Middle frontal gyrus (tissue), 1 donor: ENCODE results near the gene OR6K2.

Experiments used
- DNase-seq: peaks from one replicate; pipeline ENCODE4 v3.0.0-alpha.2; 2015; ENCODE audit warnings: low spot score; ENCODE audit errors: extremely low spot score

OR6K2 gene

DNA sequence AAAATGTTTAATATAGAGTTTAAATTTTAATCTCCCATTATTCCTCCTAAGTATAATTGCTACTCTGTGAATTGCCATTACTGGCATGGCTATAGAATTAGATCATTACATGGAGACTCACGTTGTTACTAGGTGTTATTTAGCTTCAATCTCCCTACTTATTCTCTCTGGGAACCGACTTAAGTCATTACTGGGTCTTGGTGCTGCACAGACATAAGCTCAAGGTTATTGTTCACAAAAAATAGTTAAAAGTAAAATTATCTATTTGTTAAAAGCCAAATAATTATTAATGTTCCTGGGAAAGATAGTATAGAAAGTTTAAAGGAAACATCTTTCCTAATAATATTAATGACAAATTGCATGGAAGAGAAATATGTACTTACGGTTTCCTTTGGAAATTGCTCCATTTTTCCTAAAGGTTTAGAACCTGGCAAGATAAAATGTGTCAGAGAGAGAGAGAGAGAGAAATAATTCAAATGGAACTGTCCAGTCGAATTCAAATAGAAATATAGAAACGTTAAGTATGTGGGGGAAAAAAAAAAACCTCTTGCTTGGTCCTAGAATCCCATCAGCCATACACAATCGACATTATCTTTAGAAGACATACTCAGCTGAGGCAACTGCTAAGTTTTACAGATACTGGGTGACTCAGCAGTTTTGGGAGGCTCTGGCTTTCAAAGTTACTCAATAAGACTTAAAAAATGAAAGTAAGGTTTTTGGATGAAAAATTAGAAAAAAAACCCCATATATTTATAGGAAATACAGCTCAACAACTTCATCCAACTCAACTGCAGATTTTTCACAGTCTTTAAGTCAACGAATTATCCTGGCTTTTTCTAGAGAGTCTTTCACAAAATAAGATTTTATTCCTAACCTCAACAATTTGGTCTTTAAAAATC, 14.1 kb downstream of the OR6K2 start, which contains the start of gene SPTA1:
SPTA1 (minus strand) TSS at position 605 of the 899 bp plus-strand sequence; CDS start at position 407, 198 bp downstream.
- DNase-seq, result no peak

DNA sequence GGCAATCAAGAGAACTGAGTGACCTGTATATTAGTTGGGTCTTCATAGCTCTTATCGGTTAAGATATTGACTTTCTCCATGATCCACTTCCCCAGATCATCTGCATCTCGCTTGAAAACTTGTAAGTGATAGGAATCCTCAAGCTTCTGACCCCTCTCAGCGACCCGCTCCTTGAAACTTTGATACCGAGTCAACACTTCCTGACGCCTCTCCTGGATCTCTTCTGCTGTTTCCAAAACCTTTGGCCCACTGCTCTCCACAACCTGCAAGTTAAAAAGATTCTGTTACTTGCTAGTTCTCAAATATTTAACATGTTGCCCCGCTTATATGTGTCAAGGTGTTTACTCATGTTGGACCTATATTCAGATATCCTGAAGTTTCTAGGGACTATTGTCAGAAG, 15.4 kb downstream of the OR6K2 start:
- no peak for DNase-seq

DNA sequence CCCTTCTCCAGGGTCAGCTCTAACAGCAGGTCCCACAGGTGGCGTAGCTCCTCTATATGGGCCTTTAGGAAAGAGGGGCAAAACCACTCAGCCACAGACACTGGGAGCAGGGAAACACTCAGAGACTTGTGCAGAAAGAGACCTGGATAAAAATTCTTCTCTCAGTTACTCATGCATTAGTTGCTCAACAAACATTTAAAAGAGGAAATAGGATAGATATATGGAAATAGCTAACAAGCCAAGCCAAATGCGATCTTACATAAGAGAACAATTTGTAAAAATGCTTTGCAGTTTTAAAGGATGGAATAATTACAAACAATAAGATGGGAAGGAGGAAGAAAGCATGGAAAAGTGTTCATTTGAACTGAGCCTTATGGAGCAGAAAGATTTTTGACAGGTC, 18.8 kb downstream of the OR6K2 start:
- no peak for DNase-seq

DNA sequence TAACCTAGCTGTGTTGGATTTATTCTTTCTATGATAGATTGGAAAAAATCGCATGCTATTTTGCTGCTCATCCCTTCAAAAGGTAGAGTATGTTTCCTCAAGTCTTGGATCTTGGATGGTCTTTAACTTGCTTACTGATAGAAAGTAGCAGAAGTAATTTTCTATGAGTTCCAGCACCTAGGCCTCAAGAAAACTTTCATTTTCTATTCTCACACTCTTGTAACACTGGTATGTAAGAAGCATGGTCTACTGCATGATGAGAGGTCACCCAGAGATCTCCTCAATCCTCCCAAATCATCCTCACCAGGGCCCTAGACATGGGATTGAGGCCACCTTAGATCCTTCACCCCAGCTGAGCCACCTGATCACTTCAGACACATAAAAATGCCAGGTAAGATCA, 21.2 kb downstream of the OR6K2 start:
- DNase-seq, result no peak

DNA sequence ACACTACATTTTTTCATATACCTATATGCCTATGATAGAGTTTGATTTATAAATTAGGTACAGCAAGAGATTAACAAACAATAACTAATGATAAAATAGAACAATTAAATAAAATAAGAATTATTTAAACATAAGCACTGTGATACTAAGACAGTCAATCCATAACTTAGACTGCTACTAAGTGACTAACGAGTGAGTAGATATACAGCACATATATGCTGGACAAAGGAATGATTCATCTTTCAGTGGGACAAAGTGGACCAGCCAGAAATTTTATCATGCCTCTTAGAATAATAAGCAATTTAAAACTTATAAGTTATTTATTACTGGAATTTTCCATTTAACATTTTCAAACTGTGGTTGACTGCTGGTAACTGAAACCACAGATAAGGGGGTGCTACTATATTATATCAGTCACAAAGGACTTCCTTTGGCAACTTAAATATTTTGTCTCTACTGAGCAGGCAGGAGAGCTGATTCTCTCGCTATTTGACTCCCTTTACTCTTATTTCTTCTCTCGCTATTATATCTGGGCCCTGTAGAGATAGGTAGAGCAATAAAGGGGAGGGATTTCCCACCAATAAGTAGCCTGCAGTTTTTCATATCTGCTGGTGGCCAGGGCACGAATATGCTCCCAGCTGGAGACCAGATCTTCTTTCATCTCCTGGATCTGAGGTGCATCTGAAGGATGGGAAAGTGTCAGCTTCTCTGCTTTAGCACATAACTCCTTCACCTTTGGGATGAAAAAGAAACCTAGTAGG, 24.7 kb downstream of the OR6K2 start:
- no peak for DNase-seq

DNA sequence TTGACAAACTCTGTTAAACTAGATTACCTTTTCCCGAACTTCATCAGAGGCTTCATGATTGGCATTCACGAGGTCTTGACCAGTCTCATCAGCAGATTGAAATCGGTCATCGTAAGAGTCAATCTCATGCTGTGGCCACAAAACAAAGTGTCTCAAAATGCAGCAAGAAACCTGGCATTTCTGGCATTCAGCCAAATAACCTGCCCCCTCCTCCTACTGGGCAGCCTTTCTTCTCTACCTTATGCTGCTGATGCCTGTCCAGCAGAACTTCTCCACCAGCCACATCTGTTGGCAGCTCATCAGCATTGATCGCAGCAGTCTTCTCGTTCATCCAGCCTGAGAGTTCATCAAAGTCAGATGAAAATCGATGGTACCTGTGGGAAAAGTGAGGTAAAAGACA, 26.1 kb downstream of the OR6K2 start:
- no peak for DNase-seq

DNA sequence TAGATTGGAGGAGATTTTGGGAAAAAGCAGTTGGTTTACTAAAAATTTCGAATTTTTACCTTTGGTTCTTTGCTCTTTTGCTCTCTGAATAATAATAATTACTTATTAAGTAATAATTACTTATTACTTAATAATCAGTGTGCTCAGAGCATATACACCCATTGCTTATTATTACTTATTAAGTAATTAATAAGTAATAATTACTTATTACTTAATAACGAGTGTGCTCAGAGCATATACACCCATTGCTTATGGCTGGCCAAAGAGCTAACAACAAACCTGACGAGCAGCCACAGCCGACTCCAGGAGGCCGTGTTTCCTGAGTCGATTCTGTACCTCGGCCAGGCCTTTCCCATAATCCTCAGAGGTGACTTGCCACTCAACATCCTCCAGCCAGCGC, 34.4 kb downstream of the OR6K2 start:
- DNase-seq, result no peak

DNA sequence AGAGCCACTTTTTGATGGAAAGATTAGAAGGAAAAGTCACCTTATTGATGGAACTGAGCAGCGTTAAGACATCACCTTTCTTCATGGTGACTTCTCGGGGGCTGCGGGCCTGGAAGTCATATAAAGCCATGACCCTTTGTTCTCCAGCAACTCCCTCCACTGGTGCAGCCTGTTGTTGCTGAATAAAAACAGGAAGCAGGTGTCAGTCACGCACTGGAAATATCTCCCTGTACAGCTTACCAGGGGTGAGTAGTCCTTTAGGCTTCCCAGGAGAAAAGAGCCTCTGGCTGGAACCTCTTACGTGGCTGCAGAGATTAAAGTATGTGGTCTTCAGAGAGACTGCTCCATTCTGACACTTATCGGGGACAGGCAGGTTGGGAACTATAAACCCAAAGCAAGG, 45.9 kb downstream of the OR6K2 start:
- no peak for DNase-seq

DNA sequence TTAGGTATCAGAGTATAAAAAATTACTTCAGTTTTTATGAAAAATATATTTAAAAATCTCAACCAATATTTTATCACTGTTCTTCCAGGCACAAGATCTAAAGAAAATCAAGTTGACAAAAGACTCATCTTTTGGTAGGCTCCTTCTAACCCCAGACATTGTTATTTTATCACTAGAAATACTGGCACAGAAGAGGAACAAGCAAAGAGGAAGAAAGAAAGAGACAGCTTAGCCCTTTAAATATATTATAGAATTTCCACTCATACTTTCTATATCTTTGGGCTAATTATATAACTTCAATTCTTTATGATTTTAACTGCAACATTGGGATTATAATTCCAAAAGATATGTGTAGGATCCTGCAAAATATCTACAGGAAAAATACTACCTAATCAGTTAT, 46.4 kb downstream of the OR6K2 start:
- DNase-seq, result no peak

DNA sequence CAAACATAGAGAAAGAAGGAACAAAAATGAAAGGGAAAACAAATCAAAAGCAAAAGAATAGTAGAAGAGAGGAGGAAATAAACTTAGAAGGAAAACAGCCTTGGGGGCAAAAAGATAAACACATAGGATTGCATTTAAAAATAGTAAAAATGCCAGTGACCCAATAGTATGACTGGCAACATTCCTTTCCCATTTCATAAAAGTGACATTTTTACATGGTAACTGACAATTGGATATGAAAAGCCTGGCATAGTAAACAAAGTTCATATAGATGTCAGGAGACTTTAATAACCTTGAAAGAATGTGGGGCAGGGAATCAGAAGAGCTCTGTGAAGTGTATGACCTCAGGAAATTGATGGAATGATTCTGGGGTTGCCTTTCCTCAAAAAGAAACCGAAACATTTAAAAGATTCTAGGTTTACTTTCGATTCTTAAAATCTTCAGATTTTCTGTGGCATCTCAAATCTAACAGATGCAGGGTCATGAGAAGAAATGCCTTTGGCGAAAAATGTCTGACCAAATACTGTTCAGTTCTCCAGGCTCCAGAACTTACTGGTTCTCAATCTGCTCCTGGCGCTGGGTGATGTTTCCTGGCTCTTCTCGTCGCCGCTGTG, 47.6 kb downstream of the OR6K2 start:
- no peak for DNase-seq
